HG02870 (cell line): ENCODE results near the gene BBX.
"Not testable (repeated sequence)": the region's sequence is repeated elsewhere in the genome, so short reads cannot be mapped to it uniquely, and the experiment has no call there.

ENCODE experiments used
- ATAC-seq: cut with Tn5 transposase; IDR thresholded peaks from one replicate; pipeline ENCODE4 v1.9.1; 2021; ENCODE audit warnings: mild to moderate bottlenecking, moderate library complexity; ENCODE audit not compliant: unreplicated experiment

BBX gene

GRCh38 chr3:107681396-107681795, 158.6 kb downstream of the BBX start:
- ATAC-seq, result no peak

DNA sequence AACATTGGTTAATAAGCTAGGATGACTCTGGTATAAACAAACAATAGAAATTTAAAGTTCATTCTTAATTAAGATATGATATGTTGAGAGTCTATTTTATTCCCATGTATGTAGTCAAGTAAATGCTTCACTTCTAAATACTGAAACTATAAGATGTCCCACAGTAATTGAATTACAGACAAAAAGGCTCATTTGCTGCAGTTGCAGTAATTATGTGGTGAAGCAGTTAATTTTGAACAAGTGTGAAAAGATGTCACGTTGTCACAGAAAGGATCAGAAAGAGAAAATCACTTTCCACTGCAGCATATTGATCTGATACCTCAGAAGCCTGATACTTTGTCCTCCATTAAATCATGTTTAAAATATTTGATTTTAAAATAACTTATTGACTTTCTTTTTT, 159.8 kb downstream of the BBX start:
- ATAC-seq, result no peak

- no peak for ATAC-seq
These were observed 160.7 kb downstream of the BBX start for GRCh38 chr3:107683447-107683846.

GRCh38 chr3:107684431-107684925, 161.7 kb downstream of the BBX start:
- ATAC-seq, result no peak

GRCh38 chr3:107685383-107685782, 162.6 kb downstream of the BBX start:
- no peak for ATAC-seq

DNA sequence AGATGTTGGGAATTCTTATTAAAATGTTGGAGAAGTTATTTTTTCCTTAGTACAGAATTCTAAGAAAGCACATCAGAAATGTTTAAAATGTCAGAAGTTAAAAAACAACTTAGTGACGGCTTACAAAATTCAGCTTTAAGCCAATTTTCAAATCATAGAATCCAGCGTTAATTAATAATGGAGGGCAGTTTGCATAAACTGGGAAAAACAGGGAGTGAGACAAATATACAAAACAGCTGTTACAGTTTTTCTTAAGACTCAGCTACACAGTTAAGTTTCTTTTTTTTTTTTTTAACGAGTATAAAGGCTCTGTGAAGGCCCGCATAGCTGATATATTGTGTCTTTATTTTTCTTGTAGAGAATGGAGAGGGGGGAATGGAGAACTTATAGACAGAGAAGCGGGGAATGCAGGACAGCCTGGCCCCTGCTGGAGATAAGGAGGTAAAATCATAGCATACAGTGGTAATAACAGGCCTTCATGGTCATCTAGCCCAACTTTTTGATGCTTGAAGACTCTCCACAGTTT, 164.4 kb downstream of the BBX start:
- no peak for ATAC-seq

DNA sequence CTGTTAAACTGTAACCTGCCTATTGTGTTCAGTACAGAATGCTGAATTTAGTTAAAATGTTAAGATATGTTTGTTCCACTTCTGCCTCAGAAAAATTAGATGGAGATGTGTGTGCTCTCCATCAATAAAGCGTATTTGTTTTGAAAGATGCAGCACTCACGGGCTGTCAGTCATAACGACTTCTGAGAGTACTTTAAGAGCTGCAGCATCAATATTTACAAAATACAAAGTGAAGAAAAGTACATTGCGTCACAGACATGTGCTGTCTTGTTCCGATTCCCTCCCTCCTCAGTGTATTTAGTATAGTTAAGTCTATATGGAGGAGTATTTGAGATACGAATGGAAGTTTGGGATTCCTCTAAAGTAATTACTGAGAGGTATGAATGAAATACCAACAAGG, 166.6 kb downstream of the BBX start:
- no peak for ATAC-seq

- ATAC-seq, result peak; percentile 81
These were observed 167.9 kb downstream of the BBX start for GRCh38 chr3:107690522-107691138.

DNA sequence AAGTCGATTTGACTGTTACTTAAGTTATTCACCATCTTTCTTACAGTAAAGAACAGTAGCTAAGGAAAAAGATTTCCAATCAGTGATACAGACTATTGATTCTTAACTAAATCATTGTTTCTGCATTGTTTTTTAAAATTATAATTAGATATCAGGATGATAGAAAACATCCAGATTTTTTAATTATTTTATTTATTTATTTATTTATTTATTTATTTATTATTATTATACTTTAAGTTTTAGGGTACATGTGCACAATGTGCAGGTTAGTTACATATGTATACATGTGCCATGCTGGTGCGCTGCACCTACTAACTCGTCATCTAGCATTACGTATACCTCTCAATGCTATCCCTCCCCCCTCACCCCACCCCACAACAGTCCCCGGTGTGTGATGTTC, 169.2 kb downstream of the BBX start:
- ATAC-seq, result not testable (repeated sequence)

DNA sequence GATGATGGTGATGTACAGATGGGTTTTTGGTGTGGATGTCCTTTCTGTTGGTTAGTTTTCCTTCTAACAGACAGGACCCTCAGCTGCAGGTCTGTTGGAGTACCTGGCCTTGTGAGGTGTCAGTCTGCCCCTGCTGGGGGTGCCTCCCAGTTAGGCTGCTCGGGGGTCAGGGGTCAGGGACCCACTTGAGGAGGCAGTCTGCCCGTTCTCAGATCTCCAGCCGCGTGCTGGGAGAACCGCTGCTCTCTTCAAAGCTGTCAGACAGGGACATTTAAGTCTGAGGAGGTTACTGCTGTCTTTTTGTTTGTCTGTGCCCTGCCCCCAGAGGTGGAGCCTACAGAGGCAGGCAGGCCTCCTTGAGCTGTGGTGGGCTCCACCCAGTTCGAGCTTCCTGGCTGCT, 174.6 kb downstream of the BBX start:
- ATAC-seq, result not testable (repeated sequence)

DNA sequence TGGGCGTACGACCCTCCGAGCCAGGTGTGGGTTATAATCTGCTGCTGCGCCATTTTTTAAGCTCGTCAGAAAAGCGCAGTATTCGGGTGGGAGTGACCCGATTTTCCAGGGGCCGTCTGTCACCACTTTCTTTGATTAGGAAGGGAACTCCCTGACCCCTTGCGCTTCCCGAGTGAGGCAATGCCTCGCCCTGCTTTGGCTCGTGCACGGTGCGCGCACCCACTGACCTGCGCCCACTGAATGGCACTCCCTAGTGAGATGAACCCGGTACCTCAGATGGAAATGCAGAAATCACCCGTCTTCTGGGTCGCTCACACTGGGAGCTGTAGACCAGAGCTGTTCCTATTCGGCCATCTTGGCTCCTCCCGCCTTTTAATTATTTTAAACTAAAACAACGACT, 175.1 kb downstream of the BBX start:
- ATAC-seq, result not testable (repeated sequence)

GRCh38 chr3:107699682-107700081, 176.9 kb downstream of the BBX start:
- no peak for ATAC-seq

- no peak for ATAC-seq
These were observed 178.5 kb downstream of the BBX start for GRCh38 chr3:107701299-107701698.

GRCh38 chr3:107704477-107704876, 181.7 kb downstream of the BBX start:
- no peak for ATAC-seq

- ATAC-seq, result no peak
These were observed 182.3 kb downstream of the BBX start for GRCh38 chr3:107705046-107705445.

GRCh38 chr3:107710851-107711250, 188.1 kb downstream of the BBX start:
- ATAC-seq, result no peak

GRCh38 chr3:107716734-107717133, 194.0 kb downstream of the BBX start:
- ATAC-seq, result no peak

DNA sequence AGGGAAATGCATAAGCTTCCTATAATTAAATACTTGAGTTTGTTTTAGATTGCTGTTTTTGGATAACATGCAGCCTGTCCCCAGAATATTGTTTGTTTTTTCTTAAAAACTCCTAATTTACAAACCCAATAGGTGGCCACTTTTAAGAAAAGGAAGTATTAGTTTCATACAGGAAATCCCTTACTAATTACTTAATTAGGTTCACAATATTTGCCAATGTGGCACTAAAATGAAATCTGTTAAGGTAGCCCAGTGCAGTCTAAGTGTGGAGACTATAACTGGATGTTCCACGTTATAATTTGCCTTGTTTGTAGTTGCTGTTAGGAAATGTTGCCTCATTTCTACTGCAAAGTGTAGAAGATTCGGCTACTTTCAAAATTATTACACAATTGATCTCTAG, 195.8 kb downstream of the BBX start:
- no peak for ATAC-seq

DNA sequence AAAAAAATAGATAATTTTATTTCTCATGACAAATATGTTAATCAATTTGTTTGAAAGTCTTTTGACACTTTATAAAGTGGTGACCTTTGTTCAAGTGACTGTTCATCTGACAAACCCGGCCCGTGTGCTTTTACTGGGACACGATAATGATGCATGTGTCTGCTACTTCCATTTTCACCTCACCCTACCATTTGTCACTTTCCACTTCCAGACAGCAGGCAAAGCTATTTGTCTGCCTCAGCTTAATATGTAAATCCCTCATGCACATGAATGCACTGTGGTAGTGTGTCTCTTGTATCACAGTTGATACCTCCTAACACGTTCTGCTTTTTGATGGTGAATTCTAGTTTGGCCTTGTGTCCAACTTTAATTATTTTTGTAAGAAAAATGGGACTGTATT, 204.3 kb downstream of the BBX start:
- ATAC-seq, result no peak

DNA sequence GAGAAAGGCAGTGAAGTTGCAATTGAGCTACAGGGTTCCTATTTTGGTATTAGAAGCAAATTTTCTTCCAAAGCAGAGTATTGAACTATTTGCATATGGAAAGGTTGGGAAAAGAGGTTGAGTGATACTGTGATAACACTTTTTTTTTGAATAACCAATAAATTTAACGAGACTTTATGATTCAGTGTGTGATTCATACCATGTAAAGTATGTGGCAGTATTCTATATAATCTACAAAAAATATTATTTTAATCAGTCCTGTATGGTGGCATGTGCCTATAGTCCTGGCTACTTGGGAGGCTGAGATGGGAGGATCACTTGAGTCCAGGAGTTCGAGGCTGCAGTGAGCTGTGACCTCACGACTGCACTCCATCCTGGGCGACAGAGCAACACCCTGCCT, 206.9 kb downstream of the BBX start:
- no peak for ATAC-seq

GRCh38 chr3:107734317-107734716, 211.6 kb downstream of the BBX start:
- ATAC-seq, result no peak

DNA sequence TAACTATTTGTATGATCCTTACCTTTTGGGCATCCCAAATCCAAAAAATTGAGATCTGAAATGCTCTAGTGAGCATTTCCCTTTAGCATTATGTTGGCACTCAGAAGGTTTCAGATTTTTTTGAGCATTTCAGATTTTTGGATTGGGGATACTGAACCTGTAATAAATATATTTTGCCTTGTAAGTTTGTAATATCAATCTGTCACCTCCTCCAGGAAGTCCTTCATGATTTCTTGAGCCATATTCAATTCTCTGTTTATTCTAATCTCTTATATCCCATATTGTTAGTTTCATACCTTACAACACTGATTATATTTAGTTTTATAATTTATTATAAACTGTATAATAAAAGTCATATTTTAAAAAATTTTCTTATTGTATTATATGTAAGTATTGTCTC, 215.2 kb downstream of the BBX start:
- ATAC-seq, result no peak
